ENCODE results near the gene RTL10.

- TF ChIP-seq POLR2A (IDR thresholded peaks at IDR 0.05) (no peak), POLR2AphosphoS5 (IDR thresholded peaks at IDR 0.05) (no peak), CTCF (IDR thresholded peaks at IDR 0.05) (no peak)
Measured at GRCh38 chr22:19898145-19898544, 43.5 kb upstream of the RTL10 start.
